Esophagus squamous epithelium (tissue), 4 donors: Measurements from ENCODE around the gene IMMP2L.
"Not testable (repeated sequence)": the region's sequence is repeated elsewhere in the genome, so short reads cannot be mapped to it uniquely, and the experiment has no call there.

Source experiments
- CTCF ChIP-seq, 6 experiments: fragments of 450-650 bp in 4 of 6; fragments of 200-600 bp in 2 of 6; sonication (generic) in 2 of 6; IDR thresholded peaks; one replicate each; pipeline ENCODE4 v1.5.1; 2016 to 2019; ENCODE audit warnings: antibody characterized with exemption in 6 of 6, mild to moderate bottlenecking in 4 of 6, moderate library complexity in 4 of 6
- POLR2A ChIP-seq, 4 donors: fragments of 450-650 bp; IDR thresholded peaks; one replicate each; pipeline ENCODE4 v1.6.1; 2017; ENCODE audit warnings: antibody characterized with exemption in 4 of 4, mild to moderate bottlenecking in 4 of 4, moderate library complexity in 3 of 4

GRCh38 chr7:111323670-111324069, 238.6 kb downstream of the IMMP2L start:
- TF ChIP-seq POLR2A, CTCF (IDR thresholded peaks at IDR 0.05): not testable (repeated sequence)
